ENCODE measurements around the gene PRSS53.

The PRSS53 gene

DNA sequence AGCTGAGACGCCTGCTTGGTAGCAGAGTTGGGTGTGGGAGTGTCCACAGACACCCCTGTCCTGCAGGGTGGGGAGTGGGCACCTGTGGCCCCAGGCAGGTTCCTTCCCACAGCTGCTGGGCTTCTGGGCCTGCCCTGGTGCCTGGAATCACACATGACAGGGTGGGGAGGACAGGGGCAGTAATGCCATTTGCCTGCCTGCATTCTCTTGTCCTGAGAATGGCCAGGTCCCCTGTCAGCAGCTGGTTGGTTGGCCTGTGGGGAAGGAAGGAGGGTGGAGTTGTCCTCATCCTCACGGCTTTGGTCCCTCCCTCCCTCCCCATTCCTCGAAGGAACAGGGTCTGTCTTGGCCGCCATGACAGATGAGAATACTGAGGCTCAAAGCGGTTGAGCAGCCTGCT lies 5.2 kb downstream of the PRSS53 start:
- no peak overlapping the region for H3K9ac ChIP-seq (ENCODE audit: insufficient read length, low read depth)
- H3K9me3 ChIP-seq (ENCODE audit: insufficient read depth, low read length), result no peaks in the 10 kb centered on the region
- H3K4me1 ChIP-seq (ENCODE audit: insufficient read depth, insufficient read length), result peaks cover 11% of the 10 kb centered on the region
- no peak for DNase-seq (ENCODE audit: low read depth, low spot score)
- H3K27me3 ChIP-seq (ENCODE audit: insufficient read depth, insufficient read length), result no peaks in the 10 kb centered on the region
- TF ChIP-seq ZNF274 (IDR thresholded peaks at IDR 0.05; ENCODE audit: low read depth, low read length) (no peak), SUZ12 (IDR thresholded peaks at IDR 0.05; ENCODE audit: extremely low read depth, insufficient read depth, insufficient read length) (no peak), YY1 (IDR thresholded peaks at IDR 0.05; ENCODE audit: insufficient read depth, insufficient read length) (no peak)
- H3K4me3 ChIP-seq (ENCODE audit: insufficient read length, low read depth), result no peak overlapping the region
- peaks cover 92% of the 10 kb centered on the region for H3K36me3 ChIP-seq (ENCODE audit: insufficient read depth, insufficient read length, low read length)

DNA sequence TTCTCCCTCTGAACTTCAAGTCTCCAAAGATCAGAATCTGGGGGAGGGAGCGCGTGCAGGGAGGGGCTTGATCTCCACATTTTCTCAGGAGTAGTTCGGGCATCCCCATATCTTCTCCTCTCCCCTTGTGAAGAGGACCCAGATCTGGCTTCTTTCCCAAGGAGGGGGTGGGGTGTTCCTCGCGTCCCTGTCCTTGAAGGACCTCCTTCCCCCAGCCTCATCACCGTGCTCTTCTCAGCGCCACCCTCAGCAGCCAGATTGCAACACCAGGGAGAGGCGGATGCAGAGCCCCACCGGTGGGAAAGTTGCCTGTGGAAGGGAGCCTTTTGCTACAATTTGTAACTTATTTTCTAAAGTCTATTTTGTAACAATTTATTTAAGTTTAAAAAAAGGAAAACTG lies 5.7 kb downstream of the PRSS53 start:
- H3K36me3 ChIP-seq (ENCODE audit: insufficient read depth, insufficient read length, low read length), result peaks cover 92% of the 10 kb centered on the region

DNA sequence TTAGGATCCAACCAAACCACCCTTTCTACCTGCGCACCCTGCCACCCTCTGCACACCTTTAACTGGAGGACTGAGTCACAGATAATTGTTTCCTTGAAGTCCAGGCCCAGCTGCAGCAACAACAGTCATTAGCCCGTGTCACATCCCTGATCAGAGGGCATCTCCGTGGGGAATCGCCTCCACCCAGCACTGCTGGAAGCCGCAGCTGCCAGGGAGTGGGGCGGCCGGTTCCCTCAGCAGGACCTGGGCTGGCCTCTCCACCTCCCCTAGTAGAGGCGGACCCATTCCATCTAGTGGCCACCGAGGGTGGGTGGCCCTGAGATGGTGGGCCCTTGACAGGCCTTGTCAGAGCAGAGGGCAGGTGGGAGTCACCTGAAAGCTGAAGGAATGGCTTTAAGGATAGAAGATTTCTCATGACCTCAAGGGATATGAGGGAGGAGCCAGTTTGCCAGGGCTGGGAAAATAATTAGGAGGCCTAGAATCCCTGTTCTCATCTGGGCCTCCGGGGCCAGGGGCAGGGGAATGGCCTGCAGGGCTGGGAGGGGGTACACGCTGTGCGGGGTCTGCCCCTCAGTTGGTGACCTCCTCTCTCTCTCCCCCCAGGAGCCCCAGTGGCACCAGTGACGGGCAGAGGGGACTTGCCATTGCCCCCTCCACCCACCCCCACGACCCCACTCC lies 6.2 kb downstream of the PRSS53 start:
- H3K9me3 ChIP-seq (ENCODE audit: insufficient read depth, low read length), result no peaks in the 10 kb centered on the region
- no peak for DNase-seq (ENCODE audit: low read depth, low spot score)
- H3K4me1 ChIP-seq (ENCODE audit: insufficient read depth, insufficient read length), result peaks cover 11% of the 10 kb centered on the region
- H3K9ac ChIP-seq (ENCODE audit: insufficient read length, low read depth), result no peak overlapping the region
- no peaks in the 10 kb centered on the region for H3K27me3 ChIP-seq (ENCODE audit: insufficient read depth, insufficient read length)
- H3K36me3 ChIP-seq (ENCODE audit: insufficient read depth, insufficient read length, low read length), result peaks cover 92% of the 10 kb centered on the region
- TF ChIP-seq YY1 (IDR thresholded peaks at IDR 0.05; ENCODE audit: insufficient read depth, insufficient read length), result no peak
- TF ChIP-seq ZNF274 (IDR thresholded peaks at IDR 0.05; ENCODE audit: low read depth, low read length), result no peak
- TF ChIP-seq SUZ12 (IDR thresholded peaks at IDR 0.05; ENCODE audit: extremely low read depth, insufficient read depth, insufficient read length), result no peak
- no peak overlapping the region for H3K4me3 ChIP-seq (ENCODE audit: insufficient read length, low read depth)

More for the DNA sequence above, 5.7 kb downstream of the PRSS53 start:
- DNase-seq (ENCODE audit: low read depth, low spot score), result no peak
- no peak for TF ChIP-seq SUZ12 (IDR thresholded peaks at IDR 0.05; ENCODE audit: extremely low read depth, insufficient read depth, insufficient read length)
- H3K9ac ChIP-seq (ENCODE audit: insufficient read length, low read depth), result no peak overlapping the region
- H3K27me3 ChIP-seq (ENCODE audit: insufficient read depth, insufficient read length), result no peaks in the 10 kb centered on the region
- no peaks in the 10 kb centered on the region for H3K9me3 ChIP-seq (ENCODE audit: insufficient read depth, low read length)
- H3K4me3 ChIP-seq (ENCODE audit: insufficient read length, low read depth), result no peak overlapping the region
- H3K4me1 ChIP-seq (ENCODE audit: insufficient read depth, insufficient read length), result peaks cover 11% of the 10 kb centered on the region

DNA sequence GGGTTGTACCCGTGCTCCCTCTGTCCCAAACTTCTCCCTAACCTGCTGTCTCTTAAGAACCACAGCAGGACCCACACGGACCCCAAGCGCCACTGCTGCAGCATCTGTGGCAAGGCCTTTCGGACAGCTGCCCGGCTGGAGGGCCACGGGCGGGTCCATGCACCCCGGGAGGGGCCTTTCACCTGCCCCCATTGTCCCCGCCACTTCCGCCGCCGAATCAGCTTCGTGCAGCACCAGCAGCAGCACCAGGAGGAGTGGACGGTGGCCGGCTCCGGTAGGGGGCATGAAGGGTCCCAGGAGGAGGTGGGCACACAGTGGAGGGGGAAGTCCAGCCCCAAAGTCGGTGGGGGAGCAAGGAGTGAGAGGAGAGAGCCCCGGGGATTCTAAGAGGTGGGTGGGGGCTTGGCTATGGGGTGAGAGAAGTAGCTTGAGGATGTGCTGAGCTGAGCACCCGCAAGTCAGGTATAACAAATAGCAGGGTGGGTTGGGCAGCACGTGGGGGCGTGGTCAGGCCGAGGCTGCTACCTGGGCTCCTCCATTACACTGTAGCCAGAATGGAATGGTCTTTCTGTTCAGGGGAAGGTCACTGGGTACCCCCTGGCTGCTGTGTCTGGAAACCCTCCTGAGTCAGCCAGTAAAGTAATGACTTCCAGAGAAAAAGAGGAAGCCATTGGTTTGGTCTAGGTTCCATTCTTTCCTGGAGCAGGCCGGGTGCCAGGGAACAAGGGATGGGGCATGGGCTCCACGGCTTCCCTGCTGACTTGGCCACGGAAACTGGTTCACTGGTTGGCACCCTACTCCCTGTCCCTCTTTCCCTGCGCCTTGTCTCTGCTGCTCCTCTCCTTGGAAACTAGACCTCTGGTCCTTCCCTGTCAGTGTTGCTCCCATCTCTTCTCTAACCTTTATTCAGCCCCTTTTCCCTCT lies 7.1 kb downstream of the PRSS53 start:
- Histone ChIP-seq H3K27me3 (ENCODE audit: insufficient read depth, insufficient read length) (no peaks in the 10 kb centered on the region), H3K9ac (ENCODE audit: insufficient read length, low read depth) (peak overlapping the region; percentile 5), H3K4me3 (ENCODE audit: insufficient read length, low read depth) (no peak overlapping the region), H3K4me1 (ENCODE audit: insufficient read depth, insufficient read length) (peaks cover 10% of the 10 kb centered on the region), H3K9me3 (ENCODE audit: insufficient read depth, low read length) (no peaks in the 10 kb centered on the region), H3K36me3 (ENCODE audit: insufficient read depth, insufficient read length, low read length) (peaks cover 93% of the 10 kb centered on the region)
- TF ChIP-seq YY1 (IDR thresholded peaks at IDR 0.05; ENCODE audit: insufficient read depth, insufficient read length) (no peak), SUZ12 (IDR thresholded peaks at IDR 0.05; ENCODE audit: extremely low read depth, insufficient read depth, insufficient read length) (no peak), ZNF274 (IDR thresholded peaks at IDR 0.05; ENCODE audit: low read depth, low read length) (no peak)
- DNase-seq (ENCODE audit: low read depth, low spot score), result no peak

DNA sequence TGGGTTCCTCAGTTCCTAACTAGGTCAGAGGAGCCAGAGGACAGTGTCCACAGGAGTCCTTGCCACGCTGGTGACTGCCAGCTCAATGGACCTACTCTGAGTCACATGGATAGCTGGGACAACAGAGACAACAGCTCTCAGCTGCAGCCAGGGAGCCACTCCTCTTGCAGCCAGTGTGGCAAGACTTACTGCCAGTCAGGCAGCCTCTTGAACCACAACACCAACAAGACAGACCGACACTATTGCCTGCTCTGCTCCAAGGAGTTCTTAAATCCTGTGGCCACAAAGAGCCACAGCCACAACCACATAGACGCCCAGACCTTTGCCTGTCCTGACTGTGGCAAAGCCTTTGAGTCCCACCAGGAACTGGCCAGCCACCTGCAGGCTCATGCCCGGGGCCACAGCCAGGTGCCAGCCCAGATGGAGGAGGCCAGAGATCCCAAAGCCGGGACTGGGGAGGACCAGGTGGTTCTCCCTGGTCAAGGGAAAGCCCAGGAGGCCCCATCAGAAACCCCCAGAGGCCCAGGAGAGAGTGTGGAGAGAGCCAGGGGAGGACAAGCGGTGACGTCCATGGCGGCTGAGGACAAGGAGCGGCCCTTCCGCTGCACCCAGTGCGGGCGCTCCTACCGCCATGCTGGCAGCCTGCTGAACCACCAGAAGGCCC lies 7.9 kb downstream of the PRSS53 start:
- H3K27me3 ChIP-seq (ENCODE audit: insufficient read depth, insufficient read length), result no peaks in the 10 kb centered on the region
- H3K4me3 ChIP-seq (ENCODE audit: insufficient read length, low read depth), result no peak overlapping the region
- H3K4me1 ChIP-seq (ENCODE audit: insufficient read depth, insufficient read length), result peaks cover 9% of the 10 kb centered on the region
- H3K36me3 ChIP-seq (ENCODE audit: insufficient read depth, insufficient read length, low read length), result peaks cover 96% of the 10 kb centered on the region
- TF ChIP-seq YY1 (IDR thresholded peaks at IDR 0.05; ENCODE audit: insufficient read depth, insufficient read length) (no peak), ZNF274 (IDR thresholded peaks at IDR 0.05; ENCODE audit: low read depth, low read length) (no peak), SUZ12 (IDR thresholded peaks at IDR 0.05; ENCODE audit: extremely low read depth, insufficient read depth, insufficient read length) (no peak)
- no peaks in the 10 kb centered on the region for H3K9me3 ChIP-seq (ENCODE audit: insufficient read depth, low read length)
- H3K9ac ChIP-seq (ENCODE audit: insufficient read length, low read depth), result peak overlapping the region; percentile 5
- DNase-seq (ENCODE audit: low read depth, low spot score), result no peak

DNA sequence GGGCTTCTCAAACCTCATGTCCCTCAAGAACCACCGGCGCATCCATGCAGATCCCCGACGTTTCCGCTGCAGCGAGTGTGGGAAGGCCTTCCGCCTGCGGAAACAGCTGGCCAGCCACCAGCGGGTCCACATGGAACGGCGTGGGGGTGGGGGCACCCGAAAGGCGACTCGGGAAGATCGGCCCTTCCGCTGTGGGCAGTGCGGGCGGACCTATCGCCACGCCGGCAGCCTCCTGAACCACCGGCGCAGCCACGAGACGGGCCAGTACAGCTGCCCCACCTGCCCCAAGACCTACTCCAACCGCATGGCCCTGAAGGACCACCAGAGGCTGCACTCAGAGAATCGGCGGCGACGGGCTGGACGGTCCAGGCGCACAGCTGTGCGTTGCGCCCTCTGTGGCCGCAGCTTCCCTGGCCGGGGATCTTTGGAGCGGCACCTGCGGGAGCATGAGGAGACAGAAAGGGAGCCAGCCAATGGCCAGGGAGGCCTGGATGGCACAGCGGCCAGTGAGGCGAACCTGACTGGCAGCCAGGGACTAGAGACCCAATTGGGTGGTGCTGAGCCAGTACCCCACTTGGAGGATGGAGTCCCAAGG lies 8.6 kb downstream of the PRSS53 start:
- Histone ChIP-seq H3K4me3 (ENCODE audit: insufficient read length, low read depth) (no peak overlapping the region), H3K4me1 (ENCODE audit: insufficient read depth, insufficient read length) (peaks cover 6% of the 10 kb centered on the region), H3K9me3 (ENCODE audit: insufficient read depth, low read length) (no peaks in the 10 kb centered on the region), H3K9ac (ENCODE audit: insufficient read length, low read depth) (no peak overlapping the region), H3K36me3 (ENCODE audit: insufficient read depth, insufficient read length, low read length) (peaks cover 96% of the 10 kb centered on the region), H3K27me3 (ENCODE audit: insufficient read depth, insufficient read length) (no peaks in the 10 kb centered on the region)
- no peak for DNase-seq (ENCODE audit: low read depth, low spot score)
- TF ChIP-seq YY1 (IDR thresholded peaks at IDR 0.05; ENCODE audit: insufficient read depth, insufficient read length), result no peak
- no peak for TF ChIP-seq ZNF274 (IDR thresholded peaks at IDR 0.05; ENCODE audit: low read depth, low read length)
- TF ChIP-seq SUZ12 (IDR thresholded peaks at IDR 0.05; ENCODE audit: extremely low read depth, insufficient read depth, insufficient read length), result no peak
